NCI-H345 (cell line): ENCODE data around the gene IGDCC3.

Experiments used
- DNase-seq: peaks from one replicate; lab custom pipeline; 2025; lab: John Stamatoyannopoulos, UW

IGDCC3 gene

DNA sequence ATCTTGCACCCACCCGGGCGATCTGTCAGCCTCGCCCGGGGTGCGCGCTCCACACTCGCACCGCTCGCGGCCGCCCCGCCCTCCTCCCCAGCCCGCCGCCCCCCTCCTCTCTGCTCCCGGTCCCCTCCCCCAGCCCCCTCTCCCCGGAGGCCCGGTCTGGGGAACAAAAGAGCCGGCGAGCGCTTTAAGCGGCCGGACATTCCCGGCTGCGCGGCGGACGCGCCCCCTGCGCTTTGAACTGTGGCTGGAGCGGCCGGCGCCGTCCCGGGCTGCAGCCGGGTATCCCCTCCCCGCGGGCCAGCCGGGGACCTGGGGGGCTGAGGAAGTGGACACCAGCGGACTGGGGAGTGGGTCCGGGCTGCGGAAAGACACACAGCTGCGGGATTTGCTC is at the start of gene IGDCC3:
Gene IGDCC3, minus strand, starts transcription at position 27 of the 391 bp plus-strand sequence. CDS start 214 bp downstream, outside the sequence.
- DNase-seq = no peak

DNA sequence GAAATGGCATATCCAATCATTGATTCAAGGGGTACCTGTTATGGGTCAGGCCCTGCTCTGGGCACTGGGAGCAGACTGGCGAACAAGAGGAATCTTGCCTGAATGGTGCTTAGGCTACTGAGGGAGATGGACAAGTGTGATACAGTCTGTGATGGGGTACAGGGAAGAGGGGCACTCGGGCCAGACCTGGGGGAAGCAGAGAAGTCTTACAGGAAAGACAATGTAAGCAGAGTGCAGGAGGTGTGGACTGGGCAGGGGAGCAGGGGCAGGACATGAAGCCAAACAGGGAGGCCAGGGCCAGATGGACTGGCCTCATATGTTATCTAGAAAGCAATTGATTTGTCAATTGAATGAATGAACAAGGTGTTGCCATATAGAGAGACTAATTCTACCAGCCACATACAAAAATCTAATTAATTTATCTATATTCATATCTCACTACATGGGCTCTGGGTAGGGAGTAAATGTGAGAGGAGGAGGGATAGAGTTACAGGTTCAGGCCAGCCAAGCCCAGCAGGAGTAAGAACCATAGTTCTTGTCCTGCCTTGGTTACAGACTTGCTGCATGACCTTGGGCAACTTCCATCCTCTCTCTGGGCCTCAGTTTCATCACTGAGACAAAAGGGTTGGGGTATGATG is 48.5 kb upstream of the IGDCC3 start:
- no peak for DNase-seq

DNA sequence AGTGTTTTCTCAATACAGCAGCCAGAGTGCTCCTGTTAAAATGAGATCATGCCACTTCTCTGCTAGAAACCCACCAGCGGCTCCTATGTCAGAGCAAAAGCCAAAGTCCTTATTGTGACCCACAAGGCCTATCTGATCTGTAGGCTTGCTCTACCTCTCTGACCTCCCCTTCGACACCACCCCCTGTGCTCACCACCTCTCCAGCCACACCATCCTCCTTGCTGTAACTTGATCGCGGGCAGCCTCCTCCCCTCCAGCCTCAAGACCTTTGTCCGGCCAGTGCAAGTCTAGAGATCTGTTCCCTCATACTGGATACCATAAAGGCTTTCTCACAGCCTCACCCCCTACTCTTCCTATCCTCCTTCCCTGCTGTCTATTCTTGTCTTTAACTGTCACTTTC is 46.9 kb upstream of the IGDCC3 start:
- no peak for DNase-seq

DNA sequence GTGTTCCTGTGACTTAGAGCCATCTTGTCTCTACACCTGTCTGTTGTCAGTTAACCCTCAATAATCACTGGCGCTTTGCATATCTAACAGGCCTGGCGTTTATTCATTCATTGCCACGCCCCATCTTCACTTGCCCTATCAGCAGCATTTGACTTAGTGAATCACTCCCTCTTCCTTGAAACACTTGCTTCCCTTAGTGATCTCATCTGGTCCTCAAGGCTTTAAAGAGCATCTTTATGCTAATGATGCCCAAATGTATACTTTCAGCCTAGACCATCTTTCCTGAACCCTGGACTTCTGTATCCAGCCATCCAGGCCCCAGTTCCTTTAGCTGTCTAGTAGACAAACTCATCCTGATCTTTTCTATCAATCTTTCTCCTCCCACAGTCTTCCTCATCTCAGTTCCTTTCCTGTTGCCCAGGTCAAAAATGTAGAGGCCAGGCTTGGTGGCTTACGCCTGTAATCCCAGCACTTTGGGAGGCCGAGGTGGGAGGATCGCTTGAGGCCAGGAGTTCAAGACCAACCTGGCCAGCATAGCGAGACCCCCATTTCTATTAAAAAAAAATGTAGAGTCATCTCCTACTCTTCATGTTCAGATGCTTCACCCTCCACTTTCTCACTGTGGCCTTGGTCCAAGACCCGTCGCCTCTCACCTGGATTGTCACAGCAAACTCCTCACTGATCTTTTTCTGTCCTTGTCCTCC is 46.3 kb upstream of the IGDCC3 start:
- DNase-seq = no peak

DNA sequence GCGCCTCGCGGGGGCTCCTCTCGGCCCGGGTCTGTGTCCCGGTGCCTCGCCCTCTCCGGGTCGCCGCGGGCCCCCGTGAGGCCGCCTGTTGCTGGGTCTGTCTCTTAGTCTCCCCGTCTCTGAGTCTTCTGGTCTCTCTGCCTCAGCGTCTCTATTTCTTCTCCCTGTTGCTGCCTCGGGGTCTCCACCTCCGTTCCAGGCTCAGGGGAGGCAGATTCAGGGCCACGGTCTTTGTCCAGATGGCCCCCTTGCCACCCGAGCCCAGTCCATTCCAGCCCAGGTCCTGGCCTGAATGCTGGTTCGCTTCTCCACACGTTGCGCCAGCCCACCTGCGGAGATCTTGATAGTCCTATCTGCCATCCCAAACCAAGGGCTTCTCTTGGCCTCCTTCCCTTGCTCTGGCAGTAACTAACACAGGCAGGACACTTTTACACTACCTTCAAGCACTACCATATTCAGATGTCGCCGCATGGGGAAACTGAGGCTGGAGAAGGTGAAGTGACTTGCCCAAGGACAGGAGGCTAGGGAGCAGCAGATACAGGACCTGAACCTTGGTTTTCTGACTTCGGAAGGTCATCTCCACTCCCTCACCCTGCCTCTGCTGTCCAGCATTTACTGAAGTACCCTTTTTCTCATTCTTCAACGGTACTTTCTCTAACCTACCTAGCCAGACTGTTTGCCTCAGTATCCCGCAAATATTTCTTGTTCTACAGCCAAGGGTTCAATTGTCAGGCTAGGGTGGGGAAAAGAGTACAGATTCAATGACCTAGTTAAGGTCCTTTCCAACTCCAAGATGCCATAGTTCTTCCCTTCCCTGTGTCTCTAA is 45.6 kb upstream of the IGDCC3 start:
- DNase-seq = no peak

DNA sequence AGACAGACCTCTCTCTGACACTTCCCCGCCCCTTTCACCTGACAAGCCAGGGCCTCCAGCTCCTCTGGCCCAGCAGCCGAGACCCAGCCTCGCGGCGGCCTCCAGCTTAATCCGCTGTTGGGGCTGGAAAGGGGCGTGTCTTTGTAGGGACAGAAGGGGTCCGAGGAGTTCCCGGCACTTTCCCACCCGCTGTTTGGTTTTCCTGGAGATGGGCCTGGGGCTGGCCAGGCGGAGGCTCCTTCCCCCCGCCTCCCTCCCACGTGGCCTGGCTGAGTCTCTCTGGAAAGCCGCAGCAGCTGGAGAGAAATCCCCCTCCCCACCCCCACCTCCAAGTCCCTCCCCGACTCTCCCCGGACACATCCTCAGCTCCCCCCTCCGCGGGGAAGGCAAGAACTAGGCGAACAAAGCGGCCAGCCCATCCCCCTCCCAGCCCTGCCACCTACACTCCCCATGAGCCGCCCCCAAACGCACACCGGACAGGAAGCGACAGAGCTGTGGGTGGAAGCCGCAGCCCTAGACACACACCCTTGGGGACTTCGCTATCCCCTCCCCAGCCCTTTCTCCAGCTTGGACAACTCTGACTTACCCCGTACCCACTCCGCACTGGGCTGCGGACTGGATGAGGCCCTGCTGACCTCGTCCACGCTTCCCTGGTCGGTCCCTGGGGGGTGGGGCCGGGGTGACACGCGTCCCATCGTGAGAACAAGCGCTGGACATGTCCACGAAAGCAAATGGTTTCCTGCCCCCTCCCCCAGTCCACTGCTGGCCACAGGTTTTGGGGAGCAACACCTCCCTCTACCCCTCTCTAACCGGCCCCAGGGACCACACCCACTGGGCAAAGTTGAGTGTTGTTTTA is 43.8 kb upstream of the IGDCC3 start:
- no peak for DNase-seq

DNA sequence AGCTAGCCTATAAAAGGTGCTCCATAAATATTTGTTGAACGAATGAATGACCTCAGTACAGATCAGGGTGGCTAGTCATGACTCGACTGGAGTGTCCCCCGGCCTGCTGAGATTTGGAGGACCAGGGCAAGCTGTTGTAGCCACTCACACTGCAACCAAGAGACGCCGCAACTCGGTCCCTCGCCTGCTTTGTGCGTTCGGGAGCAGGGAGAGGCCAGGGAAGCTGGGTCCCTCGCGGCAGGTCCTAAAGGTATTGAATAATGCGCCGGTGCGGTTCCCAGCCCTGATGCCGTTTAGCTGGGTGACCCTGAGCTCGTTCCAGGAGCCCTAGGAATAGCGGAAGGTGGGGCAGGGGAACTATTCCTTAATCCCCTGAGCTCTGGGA is 43.2 kb upstream of the IGDCC3 start:
- DNase-seq = no peak

DNA sequence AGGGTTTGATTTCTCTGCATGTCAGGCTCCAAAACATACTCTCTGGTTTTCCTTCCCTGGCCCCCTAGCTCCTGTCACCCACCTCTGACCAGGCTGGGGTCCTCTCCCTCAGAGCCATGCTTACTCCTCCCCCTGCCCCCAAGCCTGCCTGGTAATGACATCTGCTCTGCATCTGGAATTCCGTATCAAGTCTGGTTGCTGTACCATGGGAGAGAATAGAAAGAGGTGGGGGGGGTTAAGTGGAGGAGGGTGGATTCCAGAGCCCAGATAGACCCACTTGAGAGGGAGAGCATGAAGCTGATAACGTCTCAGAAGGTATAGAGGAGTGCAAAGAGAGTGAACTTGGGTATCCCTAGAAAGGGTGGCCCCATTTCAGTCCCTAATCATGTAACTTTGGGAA is 40.8 kb upstream of the IGDCC3 start:
- DNase-seq = no peak

DNA sequence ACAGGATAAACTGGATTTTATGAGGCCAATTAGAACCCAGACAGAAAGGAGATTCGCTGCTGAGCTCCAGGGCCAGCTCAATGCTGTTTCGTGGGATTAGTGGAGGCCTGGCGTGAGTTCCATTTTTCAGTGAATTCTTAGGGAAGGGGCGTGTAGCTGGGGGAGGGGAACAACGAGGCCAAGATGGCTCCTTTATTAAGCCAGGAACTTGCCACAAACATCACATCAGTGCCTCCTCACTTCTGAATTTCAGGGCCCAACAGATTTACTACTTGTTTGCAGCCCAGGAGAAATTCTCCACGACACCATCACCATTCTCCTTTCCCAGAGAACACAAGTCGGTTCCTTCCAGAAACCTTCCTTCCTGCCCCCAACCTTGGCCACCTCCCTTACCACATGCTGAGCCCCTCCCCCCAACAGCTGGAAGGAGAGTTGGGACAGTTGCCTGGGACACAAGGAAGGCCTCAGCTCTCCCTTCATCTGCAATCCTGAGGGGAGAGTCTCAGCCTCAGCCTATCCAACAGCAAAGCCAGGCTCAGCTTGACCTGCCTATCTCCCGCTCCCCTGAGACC is 39.1 kb upstream of the IGDCC3 start:
- no peak for DNase-seq

DNA sequence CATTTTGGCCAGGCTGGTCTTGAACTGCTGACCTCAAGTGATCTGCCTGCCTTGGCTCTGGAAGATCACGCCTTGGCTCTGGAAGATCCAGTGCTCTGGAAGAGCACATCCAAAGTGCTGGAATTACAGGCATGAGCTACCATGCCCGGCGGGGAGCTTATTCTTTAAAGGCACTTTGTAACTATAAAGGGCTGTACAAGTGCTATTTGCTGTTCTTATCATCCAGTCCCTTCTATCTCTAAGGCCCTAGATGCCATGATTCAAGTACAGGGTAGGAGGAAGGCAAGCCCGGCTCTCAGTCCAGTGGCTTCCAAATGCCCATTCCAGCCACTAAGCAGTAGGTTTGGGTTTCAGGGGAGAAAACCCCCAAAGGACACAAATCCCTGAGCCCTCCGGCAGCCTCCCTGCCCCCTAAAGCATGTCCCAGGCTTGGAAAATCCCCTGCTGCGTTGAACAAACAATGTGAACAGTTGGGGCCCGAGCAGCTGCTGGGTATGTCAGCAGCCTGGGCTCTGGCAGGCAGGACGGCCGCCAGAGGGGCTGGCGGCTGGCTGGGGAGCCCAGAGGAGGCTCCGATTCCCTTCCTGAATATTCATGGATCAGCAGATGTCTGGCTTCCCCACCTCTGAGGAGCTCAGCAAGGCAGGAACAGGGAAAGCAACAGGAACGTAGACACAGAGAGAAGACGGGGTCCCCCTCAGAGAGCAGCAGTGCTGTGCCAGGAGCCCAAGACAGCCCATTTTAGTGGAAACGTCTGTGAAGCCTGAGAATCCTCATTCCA is 37.2 kb upstream of the IGDCC3 start:
- DNase-seq = peak; percentile 86

DNA sequence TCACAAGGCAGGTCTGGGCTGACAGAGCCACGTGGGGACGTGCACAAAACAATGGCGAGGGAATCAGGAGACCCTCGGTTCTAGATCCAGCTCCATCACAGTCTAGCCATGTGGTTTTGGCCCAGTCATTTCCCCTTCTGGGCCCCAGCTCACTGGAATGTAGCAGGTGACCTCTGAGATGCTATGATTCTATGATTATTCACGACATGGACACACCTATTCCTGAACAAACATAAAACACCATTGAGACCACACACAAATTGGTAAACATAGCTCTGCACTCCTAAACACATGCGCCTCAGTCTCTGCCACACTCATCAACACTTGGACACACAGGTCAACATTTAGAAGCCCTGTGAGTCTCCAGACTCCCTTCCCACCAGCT is 36.0 kb upstream of the IGDCC3 start:
- no peak for DNase-seq

DNA sequence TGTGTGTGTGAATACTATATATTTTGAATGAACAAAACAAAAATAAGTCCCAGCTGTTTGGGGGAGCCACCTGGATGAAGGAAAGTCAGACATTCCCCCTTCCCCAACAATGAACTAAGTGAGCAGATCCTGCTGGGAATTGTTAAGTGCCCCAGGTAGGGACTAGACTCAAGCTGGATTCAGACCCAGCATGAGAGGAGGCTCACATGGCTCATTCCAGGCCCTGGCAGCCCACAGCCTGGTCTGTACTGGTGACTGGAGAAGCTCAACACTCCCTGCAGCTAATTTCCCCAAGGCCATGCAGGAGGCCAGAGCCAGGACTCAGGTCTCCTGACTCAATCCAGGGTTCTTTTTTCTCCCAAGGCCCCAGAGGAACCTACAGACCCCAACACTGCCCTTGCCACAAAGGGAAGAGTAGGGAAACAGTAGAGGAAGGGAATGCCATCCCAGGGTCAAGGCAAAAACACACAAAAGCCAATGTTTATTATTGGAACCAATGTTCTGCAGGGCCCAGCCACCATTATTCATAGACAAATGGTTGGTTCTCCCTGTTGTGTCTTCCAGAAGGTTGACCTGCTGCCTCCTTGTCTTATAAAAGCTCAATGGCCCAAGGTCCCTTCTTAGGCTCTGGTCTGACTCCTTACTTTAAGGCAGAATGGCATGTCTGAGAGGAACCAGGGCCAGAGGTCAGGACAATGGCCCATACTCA is 35.4 kb upstream of the IGDCC3 start:
- DNase-seq = no peak

DNA sequence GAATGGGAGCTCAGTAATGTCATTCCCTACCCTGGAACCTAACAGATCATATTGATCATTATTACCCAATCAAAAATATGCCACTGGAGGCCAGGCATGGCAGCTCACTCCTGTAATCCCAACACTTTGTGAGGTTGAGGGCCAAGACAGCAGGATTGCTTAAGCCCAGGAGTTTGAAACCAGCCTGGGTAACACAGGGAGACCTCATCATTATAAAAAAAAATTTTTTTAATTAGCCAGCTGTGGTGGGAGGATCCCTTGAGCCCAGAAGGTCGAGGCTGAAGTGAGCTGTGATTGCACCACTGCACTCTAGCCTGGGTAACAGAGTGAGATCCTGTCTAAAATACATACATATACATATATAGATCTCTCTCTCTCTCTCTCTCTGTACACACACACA is 34.8 kb upstream of the IGDCC3 start:
- no peak for DNase-seq

DNA sequence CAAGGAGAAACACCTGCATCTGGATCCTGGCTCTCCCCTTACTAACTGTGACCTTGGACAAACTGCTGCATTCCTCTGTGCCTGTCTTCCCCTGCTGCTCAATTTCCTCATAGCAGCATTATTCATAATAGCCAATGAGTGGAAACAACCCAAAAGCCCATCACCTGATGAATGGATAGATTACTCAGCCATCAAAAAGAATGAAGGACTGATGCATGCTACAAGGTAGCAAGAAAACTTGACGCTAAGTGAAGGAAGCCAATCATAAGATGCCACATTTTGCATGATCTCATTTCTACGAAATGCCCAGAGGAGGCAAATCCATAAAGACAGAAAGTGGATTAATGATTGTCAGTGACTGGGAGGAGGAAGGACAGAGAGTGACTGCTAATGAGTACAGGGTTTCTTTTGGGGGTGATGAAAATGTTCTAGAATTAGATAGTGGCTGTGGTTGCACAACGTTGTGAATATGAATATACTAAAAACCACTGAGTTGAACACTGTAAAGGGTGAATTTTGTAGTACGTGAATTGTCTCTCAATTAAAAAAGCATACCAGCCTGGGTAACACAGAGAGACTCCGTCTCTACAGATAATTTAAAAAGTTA is 33.8 kb upstream of the IGDCC3 start:
- no peak for DNase-seq

DNA sequence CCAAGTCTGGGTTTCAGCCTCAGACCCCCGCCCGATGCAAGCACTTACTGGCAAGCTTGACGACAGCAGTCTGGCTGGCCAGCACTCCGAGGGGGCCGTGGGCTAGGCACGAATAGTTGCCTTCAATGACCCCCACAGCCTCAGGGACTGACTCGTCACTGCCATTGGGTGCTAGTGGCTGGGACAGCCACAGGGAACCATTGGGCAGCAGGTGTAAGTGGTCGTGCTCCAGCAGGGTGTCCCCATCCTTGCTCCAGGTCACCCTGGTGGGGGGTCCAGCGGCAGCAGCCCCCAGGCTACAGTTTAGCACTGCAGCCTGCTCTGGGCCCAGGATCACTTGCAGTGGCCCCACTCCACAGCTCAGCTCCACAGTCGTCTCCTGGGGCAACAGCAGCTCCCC is 33.2 kb upstream of the IGDCC3 start:
- no peak for DNase-seq

DNA sequence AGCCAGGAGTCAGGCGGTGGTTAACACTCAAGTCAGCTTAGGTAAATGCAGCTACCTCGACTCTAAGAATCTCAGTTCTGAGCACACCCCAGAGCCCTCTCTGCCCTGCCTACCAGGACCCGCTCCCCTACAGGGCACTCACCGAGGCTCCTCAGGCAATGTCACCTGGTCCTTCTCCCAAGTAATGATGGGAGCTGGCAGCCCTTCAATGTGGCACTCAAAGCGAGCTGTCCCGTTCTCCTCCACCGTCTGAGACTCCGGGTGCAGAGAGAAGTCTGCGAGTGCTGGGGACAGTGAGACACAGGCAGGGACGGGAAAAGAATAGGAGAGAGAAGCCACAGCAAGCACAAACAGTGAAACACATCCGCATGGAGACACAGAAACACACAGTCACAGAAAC is 32.2 kb upstream of the IGDCC3 start:
- no peak for DNase-seq

DNA sequence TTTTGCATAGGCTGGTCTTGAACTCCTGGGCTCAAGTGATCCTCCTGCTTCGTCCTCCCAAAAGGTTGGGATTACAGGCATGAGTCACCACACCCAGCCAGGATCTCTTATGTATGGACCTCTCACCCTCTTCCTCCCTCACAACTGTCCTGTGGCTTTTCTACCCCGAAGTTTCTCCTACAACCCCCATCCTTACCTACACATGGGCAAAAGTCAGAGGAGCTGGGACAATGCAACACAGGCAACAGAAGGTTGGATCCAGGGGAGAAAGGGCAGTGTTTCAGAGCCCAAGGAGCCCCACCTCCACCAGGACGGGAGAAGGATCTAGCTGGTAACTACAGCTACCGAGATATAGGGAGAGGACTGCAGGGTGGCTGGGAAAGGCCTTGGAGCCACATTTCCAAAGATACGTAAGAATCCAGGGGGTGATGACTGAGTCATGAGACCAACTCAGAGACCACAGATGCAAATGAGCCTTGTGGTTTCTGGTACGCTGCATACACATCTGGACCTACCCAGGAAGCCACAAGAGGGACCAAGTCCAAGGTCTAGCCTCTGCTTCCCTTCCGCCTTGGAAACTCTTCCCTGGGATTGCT is 31.3 kb upstream of the IGDCC3 start:
- DNase-seq = no peak

DNA sequence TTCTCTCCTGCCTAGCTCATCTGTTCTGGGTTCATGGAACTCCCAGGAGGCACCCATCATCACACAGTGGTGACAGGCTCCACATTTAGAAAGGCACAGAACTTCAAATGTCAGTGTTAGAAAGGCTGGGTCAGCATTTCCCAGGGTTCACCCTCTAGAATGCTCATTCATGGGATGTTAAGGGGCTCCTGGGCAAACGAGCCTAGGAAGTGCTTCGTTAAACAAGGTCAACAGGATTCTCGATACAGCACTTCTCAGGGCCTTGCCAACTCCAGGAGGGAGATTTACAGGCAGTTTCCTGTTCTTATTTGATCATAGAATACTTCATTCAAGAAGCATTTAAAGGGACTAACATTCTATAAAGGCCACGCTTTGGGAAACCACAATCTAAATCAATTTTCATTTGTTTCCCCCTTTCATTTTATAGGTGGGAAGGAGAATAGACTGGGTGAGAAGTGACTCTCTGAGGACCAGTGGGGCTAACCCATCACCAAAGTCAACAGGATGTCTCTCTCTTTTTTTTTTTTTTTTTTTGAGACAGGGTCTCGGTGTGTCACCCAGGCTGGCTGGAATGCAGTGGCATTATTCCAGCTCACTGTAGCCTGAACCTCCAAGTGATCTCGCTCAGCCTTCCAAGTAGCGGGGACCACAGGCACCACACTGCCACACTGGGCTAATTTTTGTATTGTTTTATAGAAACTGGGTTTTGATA is 30.7 kb upstream of the IGDCC3 start:
- DNase-seq = no peak

DNA sequence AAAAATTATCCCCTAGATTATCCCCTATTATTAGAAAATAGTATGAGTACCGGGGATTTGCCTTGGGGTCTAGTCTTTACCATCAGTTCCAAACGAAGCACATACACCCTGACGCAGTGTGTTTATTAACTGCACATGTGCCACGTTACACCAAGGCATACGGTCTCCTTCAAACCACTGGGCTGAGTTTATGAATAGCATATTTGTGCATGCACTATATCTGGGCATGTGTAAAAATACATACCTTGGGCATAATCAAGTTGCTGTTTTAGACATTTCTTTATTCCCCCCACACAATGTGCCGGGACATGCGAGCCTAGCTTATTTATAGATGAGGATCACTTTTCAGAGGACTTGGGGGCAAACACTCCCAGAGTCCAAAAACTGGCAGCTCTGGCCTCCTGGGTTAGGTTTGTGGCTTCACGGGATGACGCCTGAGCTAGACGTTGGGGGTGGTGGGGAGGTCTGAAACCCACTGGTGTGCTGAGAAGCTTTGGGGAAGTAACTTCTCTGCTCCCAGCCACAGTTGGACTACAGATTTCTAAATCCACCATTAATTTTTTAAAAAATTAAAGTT is 28.7 kb upstream of the IGDCC3 start:
- no peak for DNase-seq
